Mammary epithelial cell (primary cell): ENCODE measurements around the gene TRIB2.

Experiments
- EZH2 ChIP-seq: IDR thresholded peaks from 2 replicates; pipeline ENCODE4 v1.6.1; 2012; ENCODE audit warnings: low read length, inconsistent platforms, borderline replicate concordance
- TF ChIP-seq, protein P1 (sequence below), 2 donors: IDR thresholded peaks in 1 of 2; conservative IDR thresholded peaks in 1 of 2; 2 replicates each; pipeline ENCODE4 v1.5.1; 2011 to 2012; ENCODE audit warnings: inconsistent platforms in 2 of 2, low read length in 2 of 2, mild to moderate bottlenecking in 2 of 2, control low read depth in 1 of 2, low read depth in 1 of 2; ENCODE audit not compliant: insufficient read depth in 1 of 2; ENCODE audit errors: extremely low read depth in 1 of 2

DNA sequence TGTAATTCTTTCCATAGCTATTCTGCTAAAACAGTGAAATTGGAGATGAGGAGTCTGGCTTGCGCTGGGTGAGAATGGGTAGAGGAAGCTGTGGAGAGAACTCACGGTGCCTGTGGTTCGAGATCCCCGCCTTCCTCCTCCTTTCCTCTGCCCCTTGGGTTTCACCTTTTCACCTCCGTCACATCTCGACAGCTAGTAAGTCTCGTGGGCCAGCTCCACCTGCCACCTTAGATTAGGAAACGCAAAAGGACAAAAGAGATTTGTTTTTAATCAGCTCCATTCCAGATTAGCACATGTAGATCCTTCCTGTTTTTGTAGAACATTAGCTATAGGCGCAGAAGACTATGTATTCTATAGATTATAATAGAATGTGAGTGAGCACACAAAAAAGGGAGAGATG, 20.6 kb downstream of the TRIB2 start:
- TF ChIP-seq, protein P1, sequence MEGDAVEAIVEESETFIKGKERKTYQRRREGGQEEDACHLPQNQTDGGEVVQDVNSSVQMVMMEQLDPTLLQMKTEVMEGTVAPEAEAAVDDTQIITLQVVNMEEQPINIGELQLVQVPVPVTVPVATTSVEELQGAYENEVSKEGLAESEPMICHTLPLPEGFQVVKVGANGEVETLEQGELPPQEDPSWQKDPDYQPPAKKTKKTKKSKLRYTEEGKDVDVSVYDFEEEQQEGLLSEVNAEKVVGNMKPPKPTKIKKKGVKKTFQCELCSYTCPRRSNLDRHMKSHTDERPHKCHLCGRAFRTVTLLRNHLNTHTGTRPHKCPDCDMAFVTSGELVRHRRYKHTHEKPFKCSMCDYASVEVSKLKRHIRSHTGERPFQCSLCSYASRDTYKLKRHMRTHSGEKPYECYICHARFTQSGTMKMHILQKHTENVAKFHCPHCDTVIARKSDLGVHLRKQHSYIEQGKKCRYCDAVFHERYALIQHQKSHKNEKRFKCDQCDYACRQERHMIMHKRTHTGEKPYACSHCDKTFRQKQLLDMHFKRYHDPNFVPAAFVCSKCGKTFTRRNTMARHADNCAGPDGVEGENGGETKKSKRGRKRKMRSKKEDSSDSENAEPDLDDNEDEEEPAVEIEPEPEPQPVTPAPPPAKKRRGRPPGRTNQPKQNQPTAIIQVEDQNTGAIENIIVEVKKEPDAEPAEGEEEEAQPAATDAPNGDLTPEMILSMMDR (conservative IDR thresholded peaks at IDR 0.05 in 1 of 2, IDR thresholded peaks at IDR 0.05 in 1 of 2; ENCODE audit: extremely low read depth in 1 of 2, insufficient read depth in 1 of 2, low read depth in 1 of 2, low read length in 2 of 2) = no peak
- no peak for TF ChIP-seq EZH2
